SU-DHL-6 (cell line): Measurements from ENCODE around the gene FRY.

ENCODE experiments used
- CTCF ChIP-seq: fragments of 200-600 bp; sonication (generic); IDR thresholded peaks from one replicate; pipeline ENCODE4 v1.5.1; 2017; ENCODE audit warnings: antibody characterized with exemption, mild to moderate bottlenecking, low read length, moderate library complexity; ENCODE audit not compliant: insufficient read depth, poor library complexity, severe bottlenecking
- EZH2phosphoT487 ChIP-seq: fragments of 200-600 bp; sonication (generic), shearing (Covaris generic); conservative IDR thresholded peaks from 2 replicates; pipeline ENCODE4 v1.6.1; 2018; ENCODE audit warnings: mild to moderate bottlenecking, antibody characterized with exemption, low read length, moderate library complexity, mixed read lengths

GRCh38 chr13:32028711-32029110 lies 2.9 kb upstream of the FRY start:
- TF ChIP-seq CTCF (no peak), EZH2phosphoT487 (no peak)
